Bronchus fibroblast of lung (primary cell): ENCODE measurements around the gene CYP4V2. TPM values are rescaled to one million over a fixed set of nuclear protein-coding genes. Genes with fewer than 3 reads are reported as not detected.

Experiments used
- total RNA-seq: library from RNA; depleted of rRNA; stranded (reverse); fragments of >200 nt; gene quantifications from 2 replicates; pipeline ENCODE4 v1.2.3, GENCODE V29; 2015

Gene CYP4V2
- 4.2 and 5.4 TPM in 2 replicates for total RNA-seq

DNA sequence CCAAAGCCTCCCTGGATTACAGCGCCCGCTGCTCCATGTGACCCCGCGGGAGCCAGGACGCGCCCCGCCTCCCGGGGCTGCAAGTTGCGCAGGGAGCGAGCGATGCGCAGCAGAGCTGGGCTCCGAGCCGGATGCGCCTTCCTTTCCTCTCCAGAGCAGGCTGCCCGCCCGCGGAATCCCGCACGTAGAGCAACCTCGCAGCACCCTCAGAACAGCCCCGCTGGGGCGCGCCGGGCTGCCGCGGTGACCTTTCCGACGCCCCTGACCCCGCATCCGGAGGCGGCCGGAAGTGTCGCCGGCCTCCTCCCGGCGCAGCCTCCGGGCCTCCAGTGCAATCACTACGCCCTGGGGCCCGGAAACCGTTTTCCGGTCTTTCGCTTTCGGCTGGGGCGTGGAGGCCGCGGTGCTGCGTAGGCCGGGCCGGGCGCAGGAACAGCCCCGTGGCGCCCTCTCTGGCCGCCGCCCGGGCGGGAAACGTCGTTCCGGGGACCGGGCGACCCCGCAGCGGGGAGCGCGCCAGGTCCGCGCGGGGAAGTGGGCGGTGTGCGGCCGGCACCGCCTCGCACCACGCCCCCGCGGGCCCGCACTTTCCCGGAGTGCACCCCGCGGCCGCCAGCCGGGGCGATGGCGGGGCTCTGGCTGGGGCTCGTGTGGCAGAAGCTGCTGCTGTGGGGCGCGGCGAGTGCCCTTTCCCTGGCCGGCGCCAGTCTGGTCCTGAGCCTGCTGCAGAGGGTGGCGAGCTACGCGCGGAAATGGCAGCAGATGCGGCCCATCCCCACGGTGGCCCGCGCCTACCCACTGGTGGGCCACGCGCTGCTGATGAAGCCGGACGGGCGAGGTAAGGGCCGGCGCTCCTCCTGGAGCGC is at the start of gene CYP4V2:
Gene CYP4V2, plus strand, starts transcription at position 368 of the 866 bp plus-strand sequence. Its CDS starts 257 bp downstream, at position 625.

DNA sequence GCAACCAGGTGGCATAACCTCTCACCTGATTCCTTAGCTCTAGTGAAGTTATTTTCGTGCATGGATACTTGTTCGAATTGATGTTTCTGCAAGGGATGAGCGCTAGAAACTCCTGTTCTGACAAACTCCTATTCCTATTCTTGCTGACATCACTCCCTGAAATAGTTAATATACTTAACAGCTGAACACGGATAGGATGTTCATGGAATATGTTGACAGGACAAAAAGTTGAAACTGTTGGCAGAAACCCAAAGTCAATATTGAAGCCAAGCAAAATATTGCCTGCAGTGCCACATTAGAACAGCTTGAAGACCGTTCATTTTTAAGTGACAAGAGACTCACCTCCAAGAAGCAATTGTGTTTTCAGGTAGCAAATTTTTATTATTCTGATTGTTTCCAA is 35.9 kb downstream of the CYP4V2 start, which contains the start of gene KLKB1:
Gene KLKB1, plus strand, starts transcription at position 287 of the 400 bp plus-strand sequence. CDS start 689 bp downstream, outside the sequence.

Other genes with a start within 250 kb of the CYP4V2 start
- gene TLR3, start 122.4 kb upstream of the CYP4V2 start, total RNA-seq: 1.0 and 1.5 TPM in 2 replicates
- 2.1 and 3.2 TPM in 2 replicates for gene FAM149A, start 86.9 kb upstream of the CYP4V2 start, total RNA-seq
- not detected in 2 replicates for gene KLKB1, start 35.9 kb downstream of the CYP4V2 start, total RNA-seq
- gene F11, start 74.6 kb downstream of the CYP4V2 start, total RNA-seq: not detected in 2 replicates